PC-3 (cell line): Measurements from ENCODE around the gene CHL1. TPM values are rescaled to one million over a fixed set of nuclear protein-coding genes. Genes with fewer than 3 reads are reported as not detected.

ENCODE experiments used
- ATAC-seq: fragments of 200-7000 bp; cut with Tn5 transposase; 2 replicates; pipeline ENCODE4 v1.9.1; 2020; ENCODE audit warnings: mild to moderate bottlenecking, moderate library complexity
- BruUV-seq: library from RNA; stranded (reverse); fragments of 400-500 nt; replicated peaks from 2 replicates; lab custom pipeline; 2021; lab: Mats Ljungman, UMichigan
- CTCF ChIA-PET: fragments of 300-600 bp; sonication (Branson Sonifier 250); formaldehyde crosslinking; loops from one replicate; lab custom pipeline; 2022; ENCODE audit warnings: antibody characterized with exemption; lab: Charles Lee
- POLR2A ChIA-PET: fragments of 300-600 bp; sonication (Branson Sonifier 250); formaldehyde crosslinking; loops from one replicate; lab custom pipeline; 2022; ENCODE audit warnings: antibody characterized with exemption; ENCODE audit not compliant: unreplicated experiment; lab: Charles Lee
- DNase-seq: peaks from one replicate; pipeline ENCODE4 v3.0.0-alpha.2; 2015
- H2AFZ ChIP-seq: fragments of 300-600 bp; sonication (generic); 2 replicates; pipeline ENCODE4 v1.6.0; 2016; ENCODE audit warnings: antibody characterized with exemption, low read length
- H3F3A ChIP-seq: fragments of 300-600 bp; sonication (generic); one replicate; pipeline ENCODE4 v1.6.0; 2017; ENCODE audit warnings: antibody characterized with exemption, low read length, control low read depth, mild to moderate bottlenecking; ENCODE audit not compliant: unreplicated experiment
- H3K27ac ChIP-seq: fragments of 300-600 bp; sonication (generic); 2 replicates; pipeline ENCODE4 v1.5.1; 2016; ENCODE audit warnings: mild to moderate bottlenecking, low read length
- H3K27me3 ChIP-seq: fragments of 300-600 bp; sonication (generic); 2 replicates; pipeline ENCODE4 v1.6.1; 2016; ENCODE audit warnings: low read length, mixed read lengths
- H3K36me3 ChIP-seq: fragments of 300-600 bp; sonication (generic); 2 replicates; pipeline ENCODE4 v1.6.1; 2016; ENCODE audit warnings: low read depth, mixed run types, low read length, mixed read lengths
- H3K4me1 ChIP-seq: fragments of 300-600 bp; sonication (generic); 2 replicates; pipeline ENCODE4 v1.5.1; 2016; ENCODE audit warnings: low read length; ENCODE audit not compliant: insufficient read depth
- H3K4me2 ChIP-seq: fragments of 300-600 bp; sonication (generic); 2 replicates; pipeline ENCODE4 v1.6.0; 2016; ENCODE audit warnings: low read length
- H3K4me3 ChIP-seq: fragments of 300-600 bp; sonication (generic); 2 replicates; pipeline ENCODE4 v1.5.1; 2016; ENCODE audit warnings: mild to moderate bottlenecking, low read length, mixed read lengths
- H3K79me2 ChIP-seq: fragments of 300-600 bp; sonication (generic); 2 replicates; pipeline ENCODE4 v1.6.1; 2017; ENCODE audit warnings: low read length, mixed read lengths
- H3K9ac ChIP-seq: fragments of 300-600 bp; sonication (generic); 2 replicates; pipeline ENCODE4 v1.6.0; 2016; ENCODE audit warnings: mild to moderate bottlenecking, low read length
- H3K9me2 ChIP-seq: fragments of 300-600 bp; sonication (generic); replicated peaks from 2 replicates; pipeline ENCODE4 v1.6.1; 2016; ENCODE audit warnings: mixed run types, low read length, mixed read lengths
- H3K9me3 ChIP-seq: fragments of 300-600 bp; sonication (generic); 2 replicates; pipeline ENCODE4 v1.6.1; 2016; ENCODE audit warnings: low read length, mixed read lengths
- H4K20me1 ChIP-seq: fragments of 300-600 bp; sonication (generic); 2 replicates; pipeline ENCODE4 v1.6.1; 2016; ENCODE audit warnings: low read length, mixed read lengths
- CTCF ChIP-seq: fragments of 300-600 bp; sonication (generic); conservative IDR thresholded peaks from 2 replicates; pipeline ENCODE4 v1.5.1; 2017; ENCODE audit warnings: antibody characterized with exemption, low read depth, mild to moderate bottlenecking, low read length
- EZH2 ChIP-seq: fragments of 300-600 bp; sonication (generic); IDR thresholded peaks from one replicate; pipeline ENCODE4 v1.6.1; 2017; ENCODE audit warnings: antibody characterized with exemption, mild to moderate bottlenecking, low read length; ENCODE audit not compliant: unreplicated experiment
- EZH2phosphoT487 ChIP-seq: fragments of 300-600 bp; sonication (generic); IDR thresholded peaks from 2 replicates; pipeline ENCODE4 v1.6.1; 2018; ENCODE audit warnings: mild to moderate bottlenecking, antibody characterized with exemption, low read length, borderline replicate concordance
- intact Hi-C: fragments of 100-400 bp; cut with micrococcal nuclease; formaldehyde crosslinking; loops from 2 replicates; pipeline ENCODE4 v1.9.0; 2023
- total RNA-seq: library from RNA; depleted of rRNA; stranded (reverse); fragments of >200 nt; gene quantifications from 2 replicates; pipeline ENCODE4 v1.2.3, GENCODE V29; 2014

CHL1 gene
- total RNA-seq, 1 experiment from 2014 or later = not detected

GRCh38 chr3:297585-297984, 101.0 kb downstream of the CHL1 start:
- H3K27me3 ChIP-seq = no peaks in the 10 kb centered on the region
- no peaks in the 10 kb centered on the region for H4K20me1 ChIP-seq
- no TSS peak for BruUV-seq
- no peaks in the 10 kb centered on the region for H3K9me3 ChIP-seq
- intact Hi-C loops = no loop called here
- H3K27ac ChIP-seq = no peak overlapping the region
- H3F3A ChIP-seq = no peaks in the 10 kb centered on the region
- no peak overlapping the region for H3K4me2 ChIP-seq
- ATAC-seq (no peak), DNase-seq (no peak)
- H3K4me3 ChIP-seq = no peak overlapping the region
- ChIA-PET CTCF (no interaction called here), POLR2A (no interaction called here)
- TF ChIP-seq EZH2 (no peak), CTCF (no peak), EZH2phosphoT487 (no peak)
- no peak overlapping the region for H2AFZ ChIP-seq
- no peaks in the 10 kb centered on the region for H3K9me2 ChIP-seq
- no peaks in the 10 kb centered on the region for H3K79me2 ChIP-seq
- no peaks in the 10 kb centered on the region for H3K36me3 ChIP-seq
- peaks cover 7% of the 10 kb centered on the region; the same call in 1 of the 2 replicates for H3K4me1 ChIP-seq
- H3K9ac ChIP-seq = no peak overlapping the region

GRCh38 chr3:299590-300301, 103.2 kb downstream of the CHL1 start:
- H3K4me1 ChIP-seq = peaks cover 3% of the 10 kb centered on the region; the same call in 1 of the 2 replicates
- no peak for DNase-seq
- H3F3A ChIP-seq = no peaks in the 10 kb centered on the region
- H3K4me2 ChIP-seq = no peak overlapping the region
- TF ChIP-seq CTCF (no peak), EZH2phosphoT487 (no peak), EZH2 (no peak)
- H3K9me2 ChIP-seq = no peaks in the 10 kb centered on the region
- no peak overlapping the region for H3K9ac ChIP-seq
- ChIA-PET CTCF (no interaction called here), POLR2A (no interaction called here)
- H3K4me3 ChIP-seq = no peak overlapping the region
- peaks cover 2% of the 10 kb centered on the region; the same call in 1 of the 2 replicates for H3K9me3 ChIP-seq
- intact Hi-C loops = no loop called here
- no peaks in the 10 kb centered on the region for H3K36me3 ChIP-seq
- no peaks in the 10 kb centered on the region for H4K20me1 ChIP-seq
- BruUV-seq = no TSS peak
- ATAC-seq = no peak
- no peak overlapping the region for H3K27ac ChIP-seq
- H2AFZ ChIP-seq = no peak overlapping the region
- H3K27me3 ChIP-seq = no peaks in the 10 kb centered on the region
- H3K79me2 ChIP-seq = no peaks in the 10 kb centered on the region

GRCh38 chr3:307182-307581, 110.6 kb downstream of the CHL1 start:
- intact Hi-C loops = no loop called here
- peaks cover 6% of the 10 kb centered on the region; the same call in 1 of the 2 replicates for H3K9me3 ChIP-seq
- no peak overlapping the region for H2AFZ ChIP-seq
- H3K79me2 ChIP-seq = no peaks in the 10 kb centered on the region
- ChIA-PET CTCF (no interaction called here), POLR2A (no interaction called here)
- H4K20me1 ChIP-seq = no peaks in the 10 kb centered on the region
- TF ChIP-seq EZH2phosphoT487 (no peak), CTCF (no peak), EZH2 (no peak)
- H3K4me3 ChIP-seq = no peak overlapping the region
- H3K36me3 ChIP-seq = no peaks in the 10 kb centered on the region
- H3K4me1 ChIP-seq = no peaks in the 10 kb centered on the region
- no peaks in the 10 kb centered on the region for H3F3A ChIP-seq
- no TSS peak for BruUV-seq
- DNase-seq (no peak), ATAC-seq (no peak)
- peaks cover 8% of the 10 kb centered on the region; the same call in 1 of the 2 replicates for H3K27me3 ChIP-seq
- H3K9ac ChIP-seq = no peak overlapping the region
- H3K9me2 ChIP-seq = no peaks in the 10 kb centered on the region
- H3K27ac ChIP-seq = no peak overlapping the region
- H3K4me2 ChIP-seq = no peak overlapping the region
